Transverse colon (tissue), 3 donors: ENCODE measurements around the gene PLCD3.

Experiments used
- EP300 ChIP-seq: sonication (generic); formaldehyde crosslinking; IDR thresholded peaks from one replicate; pipeline ENCODE4 v1.6.1; 2017; ENCODE audit warnings: antibody characterized with exemption, low read depth
- TF ChIP-seq, protein P1 (sequence below), 5 experiments: fragments of 200-600 bp in 3 of 5; fragments of 450-650 bp in 2 of 5; sonication (generic) in 3 of 5; IDR thresholded peaks; 1 replicate in 2 of 5; 2 replicates in 3 of 5; pipeline ENCODE4 v1.5.1; 2016 to 2017; ENCODE audit warnings: antibody characterized with exemption in 5 of 5, inconsistent platforms in 3 of 5, mild to moderate bottlenecking in 2 of 5, moderate library complexity in 1 of 5

DNA sequence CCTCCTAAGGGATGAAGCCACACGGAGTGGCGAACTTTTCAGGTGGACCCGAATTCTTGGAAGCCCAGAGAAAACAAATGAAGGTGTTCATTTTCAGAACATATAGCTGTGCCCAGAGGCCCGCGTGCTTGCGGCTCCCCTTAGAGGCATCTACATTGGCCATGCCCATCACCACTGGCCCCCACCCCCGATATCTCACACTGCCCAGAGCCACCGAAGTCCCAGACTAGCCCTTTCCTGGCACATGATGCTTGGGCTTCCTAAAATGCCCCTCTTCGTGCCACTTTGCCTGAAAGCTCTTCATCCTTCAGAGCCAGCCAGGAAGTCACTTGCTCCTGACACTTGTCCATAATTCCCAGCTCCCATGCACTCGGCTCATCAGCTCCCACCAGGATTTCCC is 13.9 kb upstream of the PLCD3 start:
- TF ChIP-seq EP300 = no peak
- TF ChIP-seq, protein P1, sequence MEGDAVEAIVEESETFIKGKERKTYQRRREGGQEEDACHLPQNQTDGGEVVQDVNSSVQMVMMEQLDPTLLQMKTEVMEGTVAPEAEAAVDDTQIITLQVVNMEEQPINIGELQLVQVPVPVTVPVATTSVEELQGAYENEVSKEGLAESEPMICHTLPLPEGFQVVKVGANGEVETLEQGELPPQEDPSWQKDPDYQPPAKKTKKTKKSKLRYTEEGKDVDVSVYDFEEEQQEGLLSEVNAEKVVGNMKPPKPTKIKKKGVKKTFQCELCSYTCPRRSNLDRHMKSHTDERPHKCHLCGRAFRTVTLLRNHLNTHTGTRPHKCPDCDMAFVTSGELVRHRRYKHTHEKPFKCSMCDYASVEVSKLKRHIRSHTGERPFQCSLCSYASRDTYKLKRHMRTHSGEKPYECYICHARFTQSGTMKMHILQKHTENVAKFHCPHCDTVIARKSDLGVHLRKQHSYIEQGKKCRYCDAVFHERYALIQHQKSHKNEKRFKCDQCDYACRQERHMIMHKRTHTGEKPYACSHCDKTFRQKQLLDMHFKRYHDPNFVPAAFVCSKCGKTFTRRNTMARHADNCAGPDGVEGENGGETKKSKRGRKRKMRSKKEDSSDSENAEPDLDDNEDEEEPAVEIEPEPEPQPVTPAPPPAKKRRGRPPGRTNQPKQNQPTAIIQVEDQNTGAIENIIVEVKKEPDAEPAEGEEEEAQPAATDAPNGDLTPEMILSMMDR (IDR thresholded peaks at IDR 0.05) = no peak
